K562 (cell line): ENCODE results near the gene SND1. TPM values are rescaled to one million over a fixed set of nuclear protein-coding genes. Genes with fewer than 3 reads are reported as not detected.

Source experiments
- BCOR ChIP-seq: fragments of 450-650 bp; IDR thresholded peaks from 2 replicates; pipeline ENCODE4 v1.6.1; 2016
- BRF2 ChIP-seq: IDR thresholded peaks from 3 replicates; pipeline ENCODE4 v1.6.1; 2011; ENCODE audit warnings: borderline replicate concordance, mild to moderate bottlenecking; ENCODE audit not compliant: insufficient read length, insufficient read depth
- CBX8 ChIP-seq: fragments of 200-600 bp; sonication (generic); IDR thresholded peaks from 2 replicates; pipeline ENCODE4 v1.6.1; 2012; ENCODE audit warnings: borderline replicate concordance, mixed run types, low read depth, mild to moderate bottlenecking, moderate library complexity, mixed read lengths, low read length, control low read depth, inconsistent platforms; ENCODE audit not compliant: poor library complexity, severe bottlenecking; ENCODE audit errors: extremely low read depth
- CHD1 ChIP-seq: fragments of 200-600 bp; sonication (generic); IDR thresholded peaks from one replicate; pipeline ENCODE4 v1.6.1; 2012; ENCODE audit warnings: mild to moderate bottlenecking, moderate library complexity, low read length, inconsistent platforms
- CSDE1 ChIP-seq, 2 experiments: fragments of 450-650 bp; IDR thresholded peaks; 2 replicates each; pipeline ENCODE4 v1.6.1; 2016; ENCODE audit warnings: mild to moderate bottlenecking in 1 of 2
- JUND ChIP-seq, 2 experiments: IDR thresholded peaks; 2 replicates in 1 of 2; 3 replicates in 1 of 2; pipeline ENCODE4 v1.6.1; 2011; ENCODE audit warnings: borderline replicate concordance in 2 of 2, low read depth in 2 of 2, low read length in 2 of 2, improper control_type of control experiment in 1 of 2, missing biosample characterization in 1 of 2, missing genetic modification characterization in 1 of 2, missing genetic modification reagents in 1 of 2
- MCM7 ChIP-seq, 2 experiments: fragments of 450-650 bp; IDR thresholded peaks; 2 replicates each; pipeline ENCODE4 v1.6.1; 2016 to 2018
- NCOA1 ChIP-seq: fragments of 450-650 bp; IDR thresholded peaks from 2 replicates; pipeline ENCODE4 v1.6.1; 2016; ENCODE audit warnings: low read depth
- POLR2H ChIP-seq: IDR thresholded peaks from 2 replicates; pipeline ENCODE4 v1.6.1; 2016; ENCODE audit warnings: missing genetic modification characterization, low read depth, mild to moderate bottlenecking, control low read depth, missing compliant biosample characterization, moderate library complexity
- RBM34 ChIP-seq: fragments of 200-400 bp; formaldehyde crosslinking; IDR thresholded peaks from 2 replicates; pipeline ENCODE4 v1.6.1; 2018; ENCODE audit warnings: low read length, borderline replicate concordance; ENCODE audit not compliant: insufficient read depth
- SNIP1 ChIP-seq: fragments of 450-650 bp; IDR thresholded peaks from 2 replicates; pipeline ENCODE4 v1.7.1; 2017; ENCODE audit warnings: low read depth, mild to moderate bottlenecking
- SOX6 ChIP-seq: fragments of 450-650 bp; IDR thresholded peaks from 2 replicates; pipeline ENCODE4 v1.6.1; 2014; ENCODE audit warnings: mild to moderate bottlenecking
- STAT5A ChIP-seq: IDR thresholded peaks from 2 replicates; pipeline ENCODE4 v1.6.1; 2012; ENCODE audit warnings: low read length, inconsistent platforms, borderline replicate concordance
- ZBED1 ChIP-seq: IDR thresholded peaks from 2 replicates; pipeline ENCODE4 v1.6.1; 2014
- ZNF124 ChIP-seq: sonication (generic); formaldehyde crosslinking; IDR thresholded peaks from 2 replicates; pipeline ENCODE4 v1.8.1; 2022; ENCODE audit warnings: missing genetic modification reagents
- ZNF280B ChIP-seq: fragments of 250-450 bp; sonication (Bioruptor Pico); IDR thresholded peaks from 2 replicates; pipeline ENCODE4 v1.5.1; 2021; ENCODE audit warnings: mild to moderate bottlenecking
- ZNF316 ChIP-seq: fragments of 450-650 bp; IDR thresholded peaks from 2 replicates; pipeline ENCODE4 v1.6.1; 2016
- polyA plus RNA-seq, 8 experiments: library from polyadenylated mRNA; depleted of rRNA in 4 of 8; stranded (reverse) in 5 of 8; unstranded in 3 of 8; fragments of >200 nt; fragmentation: Nextera tagmentation in 2 of 8; fragmentation: Illumina TruSeq in 1 of 8; extraction: Ambion mirVana in 2 of 8; extraction: Trizol in 1 of 8; gene quantifications; 2 replicates each; pipeline versions ENCODE4 v1.2.1 to v1.2.3, GENCODE V29; 2011 to 2014; ENCODE audit warnings: inconsistent platforms in 1 of 8, missing spikeins in 1 of 8
- total RNA-seq, 7 experiments: library from RNA; depleted of rRNA in 6 of 7; stranded (reverse); fragments of >200 nt in 6 of 7; fragmentation: Illumina TruSeq in 2 of 7; extraction: Trizol in 2 of 7; gene quantifications; 2 replicates each; pipeline versions ENCODE4 v1.2.1 to v1.2.3, GENCODE V29; 2011 to 2021; ENCODE audit warnings: low replicate concordance in 1 of 7
- TF ChIP-seq, protein P1 (sequence below): sonication (generic); formaldehyde crosslinking; IDR thresholded peaks from 2 replicates; pipeline ENCODE4 v1.8.1; 2023; ENCODE audit warnings: mild to moderate bottlenecking, missing genetic modification reagents

Gene SND1
- total and polyA plus RNA-seq, 9 of the 15 experiments (the other 6 are each of a cell fraction or from before 2014, with no cell fraction given): 46.5 to 307 (median 191) TPM

- no peak for TF ChIP-seq ZNF280B (CRISPR knock-in tag)
- TF ChIP-seq JUND (IDR thresholded peaks at IDR 0.05; ENCODE audit: borderline replicate concordance, low read depth, low read length): peak; percentile 79
- TF ChIP-seq JUND (tag; IDR thresholded peaks at IDR 0.05; ENCODE audit: borderline replicate concordance, low read depth, low read length): peak; percentile 66; the same call in 1 of the 3 replicates
- peak; percentile 89 for TF ChIP-seq ZNF316
- TF ChIP-seq POLR2H (tag): no peak; the same call in 1 of the 2 replicates
- peak; percentile 24; the same call in 1 of the 2 replicates for TF ChIP-seq STAT5A
- TF ChIP-seq ZBED1: no peak
- peak; percentile 83 for TF ChIP-seq CHD1
- TF ChIP-seq BCOR: peak; percentile 46; the same call in 1 of the 2 replicates
- no peak for TF ChIP-seq MCM7 (IDR thresholded peaks at IDR 0.05)
- TF ChIP-seq RBM34: no peak
- peak; percentile 91 for TF ChIP-seq SOX6
- TF ChIP-seq, protein P1, sequence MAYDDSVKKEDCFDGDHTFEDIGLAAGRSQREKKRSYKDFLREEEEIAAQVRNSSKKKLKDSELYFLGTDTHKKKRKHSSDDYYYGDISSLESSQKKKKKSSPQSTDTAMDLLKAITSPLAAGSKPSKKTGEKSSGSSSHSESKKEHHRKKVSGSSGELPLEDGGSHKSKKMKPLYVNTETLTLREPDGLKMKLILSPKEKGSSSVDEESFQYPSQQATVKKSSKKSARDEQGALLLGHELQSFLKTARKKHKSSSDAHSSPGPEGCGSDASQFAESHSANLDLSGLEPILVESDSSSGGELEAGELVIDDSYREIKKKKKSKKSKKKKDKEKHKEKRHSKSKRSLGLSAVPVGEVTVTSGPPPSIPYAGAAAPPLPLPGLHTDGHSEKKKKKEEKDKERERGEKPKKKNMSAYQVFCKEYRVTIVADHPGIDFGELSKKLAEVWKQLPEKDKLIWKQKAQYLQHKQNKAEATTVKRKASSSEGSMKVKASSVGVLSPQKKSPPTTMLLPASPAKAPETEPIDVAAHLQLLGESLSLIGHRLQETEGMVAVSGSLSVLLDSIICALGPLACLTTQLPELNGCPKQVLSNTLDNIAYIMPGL (CRISPR knock-in tag): no peak
- TF ChIP-seq CSDE1 (IDR thresholded peaks at IDR 0.05): 0 out of 4 replicates have a peak, but pooled peaks of 1 of the 2 experiments have one; percentile 12
- TF ChIP-seq NCOA1: peak; percentile 72
- no peak for TF ChIP-seq SNIP1
- no peak for TF ChIP-seq ZNF124 (CRISPR knock-in tag)
- no peak for TF ChIP-seq CBX8
- no peak for TF ChIP-seq BRF2
These were observed 171.0 kb downstream of the SND1 start (continued) for GRCh38 chr7:127822822-127823508.
